ENCODE measurements around the gene TXNRD2.

TXNRD2 gene

GRCh38 chr22:19979712-19980493 lies 38.3 kb upstream of the TXNRD2 start:
- TF ChIP-seq CTCF (IDR thresholded peaks at IDR 0.05; ENCODE audit: low read depth, low read length), result no peak

GRCh38 chr22:19978748-19979147 lies 37.1 kb upstream of the TXNRD2 start:
- H3K4me3 ChIP-seq (ENCODE audit: low read depth, low read length), result no peak overlapping the region
- no peak for TF ChIP-seq CTCF (IDR thresholded peaks at IDR 0.05; ENCODE audit: low read depth, low read length)

More at GRCh38 chr22:19979712-19980493, 38.3 kb upstream of the TXNRD2 start:
- no peak overlapping the region for H3K4me3 ChIP-seq (ENCODE audit: low read depth, low read length)

GRCh38 chr22:19977296-19978243 lies 36.0 kb upstream of the TXNRD2 start:
- H3K4me3 ChIP-seq (ENCODE audit: low read depth, low read length), result no peak overlapping the region
- no peak for TF ChIP-seq CTCF (IDR thresholded peaks at IDR 0.05; ENCODE audit: low read depth, low read length)

- TF ChIP-seq CTCF (IDR thresholded peaks at IDR 0.05; ENCODE audit: low read depth, low read length), result no peak
- H3K4me3 ChIP-seq (ENCODE audit: low read depth, low read length), result no peak overlapping the region
These were observed 35.1 kb upstream of the TXNRD2 start for GRCh38 chr22:19976671-19977070.

GRCh38 chr22:19975707-19976035 lies 34.1 kb upstream of the TXNRD2 start:
- no peak overlapping the region for H3K4me3 ChIP-seq (ENCODE audit: low read depth, low read length)
- TF ChIP-seq CTCF (IDR thresholded peaks at IDR 0.05; ENCODE audit: low read depth, low read length), result no peak

GRCh38 chr22:19974935-19975706 lies 33.5 kb upstream of the TXNRD2 start:
- H3K4me3 ChIP-seq (ENCODE audit: low read depth, low read length), result no peak overlapping the region
- TF ChIP-seq CTCF (IDR thresholded peaks at IDR 0.05; ENCODE audit: low read depth, low read length), result no peak

All from WI38 (cell line).